Small intestine (tissue), 7 donors: ENCODE results near the gene PIP5K1C. TPM values are rescaled to one million over a fixed set of nuclear protein-coding genes. Genes with fewer than 3 reads are reported as not detected.
"Not testable (repeated sequence)": the region's sequence is repeated elsewhere in the genome, so short reads cannot be mapped to it uniquely, and the experiment has no call there.

Source experiments
- DNase-seq, 2 donors: peaks; one replicate each; pipeline versions ENCODE4 v3.0.0 to v3.0.0-alpha.2; 2013
- FAIRE-seq: peaks from 2 replicates; lab custom pipeline; 2012; peaks lifted over from hg19 to GRCh38; lab: Jason Lieb, UNC
- H3K27ac ChIP-seq, 3 donors: one replicate each; pipeline ENCODE4 v1.5.1; 2013; ENCODE audit warnings: low read length in 2 of 3, mild to moderate bottlenecking in 2 of 3, control low read depth in 1 of 3, inconsistent platforms in 1 of 3, low read depth in 1 of 3, moderate library complexity in 1 of 3
- H3K27me3 ChIP-seq, 3 donors: one replicate each; pipeline ENCODE4 v1.6.1; 2013; ENCODE audit warnings: low read length in 3 of 3, inconsistent platforms in 1 of 3; ENCODE audit not compliant: control insufficient read depth in 3 of 3, insufficient read depth in 3 of 3
- H3K36me3 ChIP-seq, 3 donors: one replicate each; pipeline ENCODE4 v1.6.1; 2013; ENCODE audit warnings: low read length in 3 of 3, inconsistent platforms in 1 of 3, low read depth in 1 of 3, mild to moderate bottlenecking in 1 of 3, moderate library complexity in 1 of 3; ENCODE audit not compliant: control insufficient read depth in 3 of 3, insufficient read depth in 2 of 3
- H3K4me1 ChIP-seq, 3 donors: one replicate each; pipeline ENCODE4 v1.6.1; 2013; ENCODE audit warnings: low read length in 2 of 3, inconsistent platforms in 1 of 3, low read depth in 1 of 3, mild to moderate bottlenecking in 1 of 3, moderate library complexity in 1 of 3; ENCODE audit not compliant: control insufficient read depth in 3 of 3, insufficient read depth in 2 of 3
- H3K4me3 ChIP-seq, 3 donors: one replicate each; pipeline ENCODE4 v1.5.1; 2013; ENCODE audit warnings: low read length in 3 of 3, control low read depth in 1 of 3, inconsistent platforms in 1 of 3, low read depth in 1 of 3, mild to moderate bottlenecking in 1 of 3, moderate library complexity in 1 of 3
- H3K9me3 ChIP-seq, 2 donors: one replicate each; pipeline ENCODE4 v1.6.1; 2013; ENCODE audit warnings: low read depth in 1 of 2, low read length in 1 of 2; ENCODE audit not compliant: control insufficient read depth in 2 of 2, insufficient read depth in 1 of 2
- WGBS, 3 donors: extraction: QIAGEN DNeasy Blood & Tissue Kit; methylation state at CpG; one replicate each; pipeline ENCODE4 v1.1.7; 2013; 5-methylcytosine and 5-hydroxymethylcytosine counted together
- polyA plus RNA-seq, 4 donors: library from polyadenylated mRNA; stranded (reverse) in 3 of 4; unstranded in 1 of 4; fragments of 200-250 nt in 3 of 4; fragments of 120-200 nt in 1 of 4; gene quantifications; one replicate each; pipeline versions ENCODE4 v1.2.1 to v1.2.3, GENCODE V29; 2013
- donor health status: healthy with polysubstance abuse.
- donor health status: control.
- donor health status: control.
- donor health status: Bipolar disorder and iron deficiency.
- donor health status: healthy.

Gene PIP5K1C
- polyA plus RNA-seq, 4 donors = 7.3 to 19.5 (median 13.5) TPM

GRCh38 chr19:3585301-3586126, 114.8 kb downstream of the PIP5K1C start, which contains the start of gene GIPC3:
Gene GIPC3, plus strand, starts transcription at chr19:3585478. Its CDS starts 120 bp downstream, at chr19:3585598.
- Histone ChIP-seq H3K4me1 (peaks cover 0 to 3% (median 0%) of the 10 kb centered on the region in 3 donors), H3K36me3 (no peaks in the 10 kb centered on the region), H3K27me3 (peaks cover 0 to 32% (median 0%) of the 10 kb centered on the region in 3 donors), H3K4me3 (peak within 1 kb of the TSS in 2 of 3 donors; percentile 8 to 20), H3K27ac (no peak within 1 kb of the TSS), H3K9me3 (no peaks in the 10 kb centered on the region)
- WGBS, 3 donors = 4 to 10% (median 7%) methylated on average over 55 to 84 of the region's 84 CpGs
- DNase-seq (no peak), FAIRE-seq (no peak)

DNA sequence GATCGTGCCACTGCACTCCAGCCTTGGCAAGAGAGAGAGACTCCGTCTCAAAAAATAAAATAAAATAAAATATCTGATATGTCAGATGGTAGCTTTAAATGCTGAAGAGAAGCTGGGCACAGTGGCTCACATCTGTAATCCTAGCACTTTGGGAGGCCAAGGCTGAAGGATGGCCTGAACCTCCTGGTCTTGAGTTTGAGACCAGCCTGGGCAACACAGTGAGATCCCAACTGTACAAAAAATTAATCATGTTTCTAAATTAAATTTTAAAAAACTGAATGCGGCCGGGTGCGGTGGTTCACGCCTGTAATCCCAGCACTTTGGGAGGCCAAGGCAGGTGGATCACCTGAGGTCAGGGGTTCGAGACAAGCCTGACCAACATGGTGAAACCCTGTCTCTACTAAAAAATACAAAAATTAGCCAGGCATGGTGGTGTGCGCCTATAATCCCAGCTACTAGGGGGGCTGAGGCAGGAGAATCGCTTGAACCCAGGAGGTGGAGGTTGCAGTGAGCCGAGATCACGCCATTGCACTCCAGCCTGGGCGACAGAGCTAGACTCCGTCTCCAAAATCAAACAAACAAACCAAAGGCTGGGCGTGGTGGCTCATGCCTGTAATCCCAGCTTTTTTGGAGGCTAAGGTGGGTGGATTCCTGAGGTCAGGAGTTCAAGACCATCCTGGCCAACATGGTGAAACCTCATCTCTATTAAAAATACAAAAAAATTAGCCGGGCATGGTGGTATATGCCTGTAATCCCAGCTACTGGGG, 116.0 kb downstream of the PIP5K1C start:
- peaks cover 0 to 32% (median 0%) of the 10 kb centered on the region in 3 donors for H3K27me3 ChIP-seq
- WGBS, 3 donors = 68 to 84% (median 80%) methylated on average over 15 of the region's 15 CpGs
- H3K4me1 ChIP-seq, H3K9me3 ChIP-seq, DNase-seq, H3K4me3 ChIP-seq, H3K36me3 ChIP-seq, FAIRE-seq, H3K27ac ChIP-seq: not testable (repeated sequence)

GRCh38 chr19:3581792-3582191, 118.5 kb downstream of the PIP5K1C start:
- WGBS, 3 donors = 72 to 83% (median 82%) methylated on average over 4 of the region's 4 CpGs
- H3K9me3 ChIP-seq, H3K4me1 ChIP-seq, H3K27ac ChIP-seq, H3K36me3 ChIP-seq, DNase-seq, H3K4me3 ChIP-seq, FAIRE-seq: not testable (repeated sequence)
- peaks cover 0 to 29% (median 0%) of the 10 kb centered on the region in 3 donors for H3K27me3 ChIP-seq

Other genes with a start within 250 kb of the PIP5K1C start
- gene SMIM24, start 219.9 kb downstream of the PIP5K1C start, polyA plus RNA-seq = 1,000 to 10,000 TPM in 2 of 4 donors, 100 to 1,000 TPM in 2; 270 to 1,947 (median 1,286) TPM
- under 1 TPM in 2 of 4 donors, not detected in 2; 0.49 to 0.63 TPM for gene SMIM44, start 217.0 kb downstream of the PIP5K1C start, polyA plus RNA-seq
- 10 to 100 TPM in 2 of 4 donors, 1 to 10 TPM in 2; 5.4 to 18.4 (median 8.4) TPM for gene DOHH, start 199.8 kb downstream of the PIP5K1C start, polyA plus RNA-seq
- 10 to 100 TPM; 29.5 to 39.0 (median 32.6) TPM for gene FZR1, start 194.2 kb downstream of the PIP5K1C start, polyA plus RNA-seq
- 1 to 10 TPM in 2 of 4 donors, under 1 TPM in 1, not detected in 1; 0.73 to 3.3 (median 1.3) TPM for gene TEKTIP1, start 161.3 kb downstream of the PIP5K1C start, polyA plus RNA-seq
- gene MFSD12, start 142.9 kb downstream of the PIP5K1C start, polyA plus RNA-seq = 10 to 100 TPM; 10.3 to 52.4 (median 22.0) TPM
- gene HMG20B, start 127.5 kb downstream of the PIP5K1C start, polyA plus RNA-seq = 10 to 100 TPM; 66.3 to 82.1 (median 72.5) TPM
- 1 to 10 TPM in 1 of 4 donors, under 1 TPM in 2, not detected in 1; 0.54 to 1.1 (median 0.62) TPM for gene GIPC3, start 115.0 kb downstream of the PIP5K1C start, polyA plus RNA-seq
- 1 to 10 TPM in 2 of 4 donors, not detected in 2; 1.2 to 2.1 TPM for gene TBXA2R, start 93.6 kb downstream of the PIP5K1C start, polyA plus RNA-seq
- gene CACTIN, start 73.7 kb downstream of the PIP5K1C start, polyA plus RNA-seq = 10 to 100 TPM; 11.9 to 16.9 (median 14.7) TPM
- gene TJP3, start 7.9 kb upstream of the PIP5K1C start, polyA plus RNA-seq = 100 to 1,000 TPM in 2 of 4 donors, 10 to 100 TPM in 2; 74.5 to 385 (median 188) TPM
- 10 to 100 TPM; 13.1 to 20.8 (median 16.5) TPM for gene APBA3, start 61.2 kb upstream of the PIP5K1C start, polyA plus RNA-seq
- gene MRPL54, start 62.2 kb upstream of the PIP5K1C start, polyA plus RNA-seq = 100 to 1,000 TPM in 2 of 4 donors, 10 to 100 TPM in 2; 54.1 to 170 (median 125) TPM
- gene RAX2, start 71.8 kb upstream of the PIP5K1C start, polyA plus RNA-seq = not detected
- 10 to 100 TPM in 1 of 4 donors, 1 to 10 TPM in 3; 3.6 to 29.5 (median 6.5) TPM for gene MATK, start 85.9 kb upstream of the PIP5K1C start, polyA plus RNA-seq
- under 1 TPM in 2 of 4 donors, not detected in 2; 0.43 to 0.75 TPM for gene ZFR2, start 168.6 kb upstream of the PIP5K1C start, polyA plus RNA-seq
- 1 to 10 TPM in 1 of 4 donors, under 1 TPM in 2, not detected in 1; 0.27 to 3.0 (median 0.34) TPM for gene ATCAY, start 180.2 kb upstream of the PIP5K1C start, polyA plus RNA-seq
- gene NMRK2, start 232.6 kb upstream of the PIP5K1C start, polyA plus RNA-seq = 1 to 10 TPM in 2 of 4 donors, under 1 TPM in 2; 0.43 to 6.8 (median 1.4) TPM